WTC11 (cell line): ENCODE data around the gene DNAAF5. TPM values are rescaled to one million over a fixed set of nuclear protein-coding genes. Genes with fewer than 3 reads are reported as not detected.
"Not testable (repeated sequence)": the region's sequence is repeated elsewhere in the genome, so short reads cannot be mapped to it uniquely, and the experiment has no call there.

Source experiments
- ATAC-seq: fragments of 200-7000 bp; cut with Tn5 transposase; 2 replicates; pipeline ENCODE4 v1.10.0; 2021; ENCODE audit warnings: mild to moderate bottlenecking, moderate library complexity
- CTCF ChIA-PET: fragments of 300-600 bp; sonication (Branson Sonifier 250); formaldehyde crosslinking; loops from one replicate; lab custom pipeline; 2021; ENCODE audit warnings: antibody characterized with exemption; lab: Charles Lee
- POLR2A ChIA-PET: fragments of 350-600 bp; sonication (Branson Sonifier 250); formaldehyde crosslinking; loops from one replicate; lab custom pipeline; 2021; ENCODE audit warnings: antibody characterized with exemption; lab: Charles Lee
- DNase-seq: peaks from one replicate; pipeline ENCODE4 v3.0.0; 2021; ENCODE audit warnings: low spot score
- H3K27ac Mint-ChIP-seq: 2 replicates; pipeline ENCODE4 v1.8.0; 2021; ENCODE audit warnings: mixed read lengths
- H3K27me3 Mint-ChIP-seq: 2 replicates; pipeline ENCODE4 v1.8.0; 2021; ENCODE audit warnings: low read depth, mild to moderate bottlenecking, moderate library complexity, mixed read lengths
- H3K36me3 Mint-ChIP-seq: 2 replicates; pipeline ENCODE4 v1.8.0; 2021; ENCODE audit warnings: mixed read lengths
- H3K4me1 Mint-ChIP-seq: 2 replicates; pipeline ENCODE4 v1.8.0; 2022; ENCODE audit warnings: mixed read lengths
- H3K4me3 Mint-ChIP-seq: 2 replicates; pipeline ENCODE4 v1.8.0; 2021; ENCODE audit warnings: mild to moderate bottlenecking, moderate library complexity, mixed read lengths
- H3K9me3 Mint-ChIP-seq: 2 replicates; pipeline ENCODE4 v1.8.0; 2021; ENCODE audit warnings: mixed read lengths
- ATF1 ChIP-seq: sonication (generic); formaldehyde crosslinking; IDR thresholded peaks from 2 replicates; pipeline ENCODE4 v1.8.1; 2023; ENCODE audit warnings: mild to moderate bottlenecking, moderate library complexity, missing genetic modification reagents
- CREB1 ChIP-seq: sonication (generic); formaldehyde crosslinking; IDR thresholded peaks from 2 replicates; pipeline ENCODE4 v1.8.0; 2023; ENCODE audit warnings: mild to moderate bottlenecking, missing genetic modification reagents
- EMX1 ChIP-seq: fragments of 250-450 bp; sonication (Bioruptor Pico); IDR thresholded peaks from 2 replicates; pipeline ENCODE4 v1.8.0; 2021; ENCODE audit warnings: mild to moderate bottlenecking
- ETV6 ChIP-seq: sonication (generic); formaldehyde crosslinking; IDR thresholded peaks from 2 replicates; pipeline ENCODE4 v1.8.1; 2022; ENCODE audit warnings: mild to moderate bottlenecking, missing genetic modification reagents
- FOXP1 ChIP-seq: sonication (generic); formaldehyde crosslinking; IDR thresholded peaks from 2 replicates; pipeline ENCODE4 v1.8.0; 2022; ENCODE audit warnings: missing genetic modification reagents, mild to moderate bottlenecking, moderate library complexity, borderline replicate concordance
- GRHL2 ChIP-seq: fragments of 250-450 bp; sonication (Bioruptor Pico); IDR thresholded peaks from 2 replicates; pipeline ENCODE4 v1.8.0; 2022; ENCODE audit warnings: mild to moderate bottlenecking, moderate library complexity; ENCODE audit not compliant: insufficient replicate concordance, severe bottlenecking
- KAT7 ChIP-seq: sonication (generic); formaldehyde crosslinking; IDR thresholded peaks from 2 replicates; pipeline ENCODE4 v1.8.1; 2023; ENCODE audit warnings: missing genetic modification reagents, mild to moderate bottlenecking, borderline replicate concordance
- MLX ChIP-seq: sonication (generic); formaldehyde crosslinking; IDR thresholded peaks from 2 replicates; pipeline ENCODE4 v1.8.1; 2023; ENCODE audit warnings: mild to moderate bottlenecking, missing genetic modification reagents, moderate library complexity
- RELA ChIP-seq: sonication (generic); formaldehyde crosslinking; IDR thresholded peaks from 2 replicates; pipeline ENCODE4 v1.8.1; 2022; ENCODE audit warnings: missing genetic modification reagents, mild to moderate bottlenecking, borderline replicate concordance
- SOX15 ChIP-seq: fragments of 250-450 bp; sonication (Bioruptor Pico); IDR thresholded peaks from 2 replicates; pipeline ENCODE4 v1.9.0; 2021; ENCODE audit warnings: mild to moderate bottlenecking
- TEAD1 ChIP-seq: sonication (generic); formaldehyde crosslinking; IDR thresholded peaks from 2 replicates; pipeline ENCODE4 v1.8.0; 2022; ENCODE audit warnings: mild to moderate bottlenecking, missing genetic modification reagents
- TP53 ChIP-seq: sonication (generic); formaldehyde crosslinking; IDR thresholded peaks from 2 replicates; pipeline ENCODE4 v1.8.1; 2023; ENCODE audit warnings: mild to moderate bottlenecking, missing genetic modification reagents
- USF2 ChIP-seq: sonication (generic); formaldehyde crosslinking; IDR thresholded peaks from 2 replicates; pipeline ENCODE4 v1.8.1; 2023; ENCODE audit warnings: mild to moderate bottlenecking, missing genetic modification reagents, moderate library complexity
- ZBTB21 ChIP-seq: sonication (generic); formaldehyde crosslinking; IDR thresholded peaks from 2 replicates; pipeline ENCODE4 v1.8.1; 2023; ENCODE audit warnings: mild to moderate bottlenecking, missing genetic modification reagents, borderline replicate concordance
- ZNF121 ChIP-seq: sonication (generic); formaldehyde crosslinking; IDR thresholded peaks from 2 replicates; pipeline ENCODE4 v1.8.0; 2023; ENCODE audit warnings: missing genetic modification reagents
- ZNF232 ChIP-seq: sonication (generic); formaldehyde crosslinking; IDR thresholded peaks from 2 replicates; pipeline ENCODE4 v1.8.0; 2022; ENCODE audit warnings: mild to moderate bottlenecking, missing genetic modification reagents
- ZNF423 ChIP-seq: fragments of 250-450 bp; sonication (Bioruptor Pico); IDR thresholded peaks from 2 replicates; pipeline ENCODE4 v2.1.2; 2022; ENCODE audit warnings: mild to moderate bottlenecking, moderate library complexity
- ZSCAN18 ChIP-seq: fragments of 250-450 bp; sonication (Bioruptor Pico); IDR thresholded peaks from 2 replicates; pipeline ENCODE4 v2.1.2; 2022; ENCODE audit warnings: mild to moderate bottlenecking, moderate library complexity
- total RNA-seq: library from RNA; stranded (reverse); gene quantifications from 3 replicates; pipeline ENCODE4 v1.2.3, GENCODE V29; 2021
- TF ChIP-seq, protein P1 (sequence below): sonication (generic); formaldehyde crosslinking; IDR thresholded peaks from 2 replicates; pipeline ENCODE4 v1.8.0; 2022; ENCODE audit warnings: mild to moderate bottlenecking, missing genetic modification reagents
- TF ChIP-seq, protein P2 (sequence below): sonication (generic); formaldehyde crosslinking; IDR thresholded peaks from 2 replicates; pipeline ENCODE4 v1.8.0; 2023; ENCODE audit warnings: mild to moderate bottlenecking, missing genetic modification reagents
- TF ChIP-seq, protein P3 (sequence below): sonication (generic); formaldehyde crosslinking; IDR thresholded peaks from 2 replicates; pipeline ENCODE4 v1.8.1; 2023; ENCODE audit warnings: mild to moderate bottlenecking, moderate library complexity, missing genetic modification reagents

DNAAF5 gene
- total RNA-seq, 1 experiment from 2014 or later, result 62.2 TPM

DNA sequence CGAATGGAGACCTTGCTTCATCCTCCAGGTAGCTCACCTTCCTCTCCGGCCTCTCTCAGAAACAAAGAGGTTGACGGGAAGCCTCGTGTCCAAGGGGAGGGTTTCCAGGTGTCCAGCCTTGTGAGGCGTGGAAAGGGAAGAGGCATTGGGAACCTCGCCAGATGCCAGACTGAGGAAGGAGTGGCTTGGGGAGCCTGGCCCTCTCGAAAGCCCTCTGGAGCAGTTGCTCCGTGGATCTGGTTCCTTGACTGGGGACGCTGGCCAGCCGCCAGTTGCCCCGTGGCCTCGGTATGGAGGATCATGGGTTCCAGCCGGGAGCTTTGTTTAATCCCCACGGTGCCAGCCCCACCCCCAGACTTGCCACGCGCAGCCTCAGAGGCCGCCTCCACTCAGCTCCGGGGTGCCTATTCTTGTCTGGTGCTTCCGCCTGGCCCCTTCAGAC is 75.5 kb downstream of the DNAAF5 start (continued):
- TF ChIP-seq, protein P1, sequence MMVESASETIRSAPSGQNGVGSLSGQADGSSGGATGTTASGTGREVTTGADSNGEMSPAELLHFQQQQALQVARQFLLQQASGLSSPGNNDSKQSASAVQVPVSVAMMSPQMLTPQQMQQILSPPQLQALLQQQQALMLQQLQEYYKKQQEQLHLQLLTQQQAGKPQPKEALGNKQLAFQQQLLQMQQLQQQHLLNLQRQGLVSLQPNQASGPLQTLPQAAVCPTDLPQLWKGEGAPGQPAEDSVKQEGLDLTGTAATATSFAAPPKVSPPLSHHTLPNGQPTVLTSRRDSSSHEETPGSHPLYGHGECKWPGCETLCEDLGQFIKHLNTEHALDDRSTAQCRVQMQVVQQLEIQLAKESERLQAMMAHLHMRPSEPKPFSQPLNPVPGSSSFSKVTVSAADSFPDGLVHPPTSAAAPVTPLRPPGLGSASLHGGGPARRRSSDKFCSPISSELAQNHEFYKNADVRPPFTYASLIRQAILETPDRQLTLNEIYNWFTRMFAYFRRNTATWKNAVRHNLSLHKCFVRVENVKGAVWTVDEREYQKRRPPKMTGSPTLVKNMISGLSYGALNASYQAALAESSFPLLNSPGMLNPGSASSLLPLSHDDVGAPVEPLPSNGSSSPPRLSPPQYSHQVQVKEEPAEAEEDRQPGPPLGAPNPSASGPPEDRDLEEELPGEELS (CRISPR knock-in tag), result no peak
- TF ChIP-seq, protein P2, sequence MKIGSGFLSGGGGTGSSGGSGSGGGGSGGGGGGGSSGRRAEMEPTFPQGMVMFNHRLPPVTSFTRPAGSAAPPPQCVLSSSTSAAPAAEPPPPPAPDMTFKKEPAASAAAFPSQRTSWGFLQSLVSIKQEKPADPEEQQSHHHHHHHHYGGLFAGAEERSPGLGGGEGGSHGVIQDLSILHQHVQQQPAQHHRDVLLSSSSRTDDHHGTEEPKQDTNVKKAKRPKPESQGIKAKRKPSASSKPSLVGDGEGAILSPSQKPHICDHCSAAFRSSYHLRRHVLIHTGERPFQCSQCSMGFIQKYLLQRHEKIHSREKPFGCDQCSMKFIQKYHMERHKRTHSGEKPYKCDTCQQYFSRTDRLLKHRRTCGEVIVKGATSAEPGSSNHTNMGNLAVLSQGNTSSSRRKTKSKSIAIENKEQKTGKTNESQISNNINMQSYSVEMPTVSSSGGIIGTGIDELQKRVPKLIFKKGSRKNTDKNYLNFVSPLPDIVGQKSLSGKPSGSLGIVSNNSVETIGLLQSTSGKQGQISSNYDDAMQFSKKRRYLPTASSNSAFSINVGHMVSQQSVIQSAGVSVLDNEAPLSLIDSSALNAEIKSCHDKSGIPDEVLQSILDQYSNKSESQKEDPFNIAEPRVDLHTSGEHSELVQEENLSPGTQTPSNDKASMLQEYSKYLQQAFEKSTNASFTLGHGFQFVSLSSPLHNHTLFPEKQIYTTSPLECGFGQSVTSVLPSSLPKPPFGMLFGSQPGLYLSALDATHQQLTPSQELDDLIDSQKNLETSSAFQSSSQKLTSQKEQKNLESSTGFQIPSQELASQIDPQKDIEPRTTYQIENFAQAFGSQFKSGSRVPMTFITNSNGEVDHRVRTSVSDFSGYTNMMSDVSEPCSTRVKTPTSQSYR, result no peak

DNA sequence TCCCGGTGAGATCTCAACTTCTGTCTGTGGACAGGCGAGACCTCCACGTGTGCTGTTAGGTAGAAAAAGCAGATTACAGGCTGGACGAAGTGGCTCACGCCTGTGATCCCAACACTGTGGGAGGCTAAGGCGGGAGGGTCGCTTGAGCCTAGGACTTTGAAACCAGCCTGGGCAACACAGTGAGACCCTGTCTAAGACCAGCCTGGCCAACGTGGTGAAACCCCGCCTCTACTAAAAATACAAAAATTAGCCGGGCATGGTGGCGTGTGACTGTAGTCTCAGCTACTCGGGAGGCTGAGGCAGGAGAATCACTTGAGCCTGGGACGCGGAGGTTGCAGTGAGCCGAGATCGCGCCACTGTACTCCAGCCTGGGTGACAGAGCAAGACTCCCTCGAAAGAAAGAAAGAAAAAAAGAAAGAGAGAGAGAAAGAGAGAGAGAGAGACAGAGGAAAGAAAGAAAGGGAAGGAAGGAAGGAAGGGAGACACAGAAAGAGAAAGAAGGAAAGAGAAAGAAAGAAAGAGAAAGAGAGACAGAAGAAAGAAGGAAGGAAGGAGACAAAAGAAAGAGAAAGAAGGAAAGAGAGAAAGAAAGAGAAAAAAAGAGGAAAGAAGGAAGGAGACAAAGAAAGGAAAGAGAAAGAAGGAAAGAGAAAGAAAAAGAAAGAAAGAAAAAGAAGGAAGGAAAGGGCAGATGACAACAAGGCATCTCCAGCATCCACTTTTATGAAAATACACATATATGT is 76.2 kb downstream of the DNAAF5 start:
- no peaks in the 10 kb centered on the region; the same call in 1 of the 2 replicates for H3K27me3 Mint-ChIP-seq
- H3K4me3 Mint-ChIP-seq, result no peak overlapping the region
- H3K27ac Mint-ChIP-seq, result no peak overlapping the region
- ChIA-PET CTCF (interaction anchor here (1.8 kb wide), 1 partner anchor 16 kb away, joined by 8 read pairs; no protein-coding TSS in a partner anchor), POLR2A (no interaction called here)
- DNase-seq (no peak), ATAC-seq (no peak)
- TF ChIP-seq ZBTB21 (CRISPR knock-in tag) (no peak), ZNF121 (peak; percentile 85)
- H3K4me1 Mint-ChIP-seq, result no peaks in the 10 kb centered on the region
- peaks cover 5% of the 10 kb centered on the region for H3K36me3 Mint-ChIP-seq
- H3K9me3 Mint-ChIP-seq, result peaks cover 19% of the 10 kb centered on the region

DNA sequence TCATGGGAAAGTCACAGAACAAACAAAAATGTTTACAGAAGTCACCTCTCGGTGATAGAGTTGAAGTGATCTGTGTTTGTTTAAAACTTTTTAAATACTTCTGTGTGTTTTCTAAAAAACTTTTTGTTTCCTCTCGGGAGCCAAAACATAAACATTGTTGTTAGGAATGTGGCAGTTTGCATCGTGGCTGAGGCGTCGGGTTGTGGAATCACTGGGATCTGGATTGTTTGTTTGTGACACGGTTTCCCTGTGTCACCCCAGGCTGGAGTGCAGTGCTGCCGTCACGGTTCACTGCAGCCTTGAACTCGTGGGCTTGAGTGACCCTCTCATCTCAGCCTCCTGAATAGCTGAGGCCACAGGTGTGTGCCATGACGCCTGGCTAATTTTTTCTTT is 76.7 kb downstream of the DNAAF5 start:
- ChIA-PET CTCF (interaction anchor here (1.8 kb wide), 1 partner anchor 16 kb away, joined by 8 read pairs; no protein-coding TSS in a partner anchor), POLR2A (no interaction called here)
- Mint-ChIP-seq H3K4me1 (no peaks in the 10 kb centered on the region), H3K9me3 (peaks cover 25% of the 10 kb centered on the region), H3K27me3 (no peaks in the 10 kb centered on the region; the same call in 1 of the 2 replicates), H3K36me3 (peaks cover 10% of the 10 kb centered on the region), H3K4me3 (no peak overlapping the region), H3K27ac (no peak overlapping the region)
- no peak for DNase-seq
- TF ChIP-seq TEAD1 (CRISPR knock-in tag), result no peak
- TF ChIP-seq USF2 (CRISPR knock-in tag), result no peak
- no peak for TF ChIP-seq RELA
- no peak for TF ChIP-seq FOXP1 (CRISPR knock-in tag)
- TF ChIP-seq GRHL2 (CRISPR knock-in tag), result no peak
- no peak for TF ChIP-seq ZSCAN18 (CRISPR knock-in tag)
- TF ChIP-seq ATF1 (CRISPR knock-in tag), result no peak
- TF ChIP-seq EMX1, result no peak
- no peak for TF ChIP-seq TP53 (CRISPR knock-in tag)
- TF ChIP-seq, protein P3, sequence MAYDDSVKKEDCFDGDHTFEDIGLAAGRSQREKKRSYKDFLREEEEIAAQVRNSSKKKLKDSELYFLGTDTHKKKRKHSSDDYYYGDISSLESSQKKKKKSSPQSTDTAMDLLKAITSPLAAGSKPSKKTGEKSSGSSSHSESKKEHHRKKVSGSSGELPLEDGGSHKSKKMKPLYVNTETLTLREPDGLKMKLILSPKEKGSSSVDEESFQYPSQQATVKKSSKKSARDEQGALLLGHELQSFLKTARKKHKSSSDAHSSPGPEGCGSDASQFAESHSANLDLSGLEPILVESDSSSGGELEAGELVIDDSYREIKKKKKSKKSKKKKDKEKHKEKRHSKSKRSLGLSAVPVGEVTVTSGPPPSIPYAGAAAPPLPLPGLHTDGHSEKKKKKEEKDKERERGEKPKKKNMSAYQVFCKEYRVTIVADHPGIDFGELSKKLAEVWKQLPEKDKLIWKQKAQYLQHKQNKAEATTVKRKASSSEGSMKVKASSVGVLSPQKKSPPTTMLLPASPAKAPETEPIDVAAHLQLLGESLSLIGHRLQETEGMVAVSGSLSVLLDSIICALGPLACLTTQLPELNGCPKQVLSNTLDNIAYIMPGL (CRISPR knock-in tag), result no peak
- TF ChIP-seq KAT7 (CRISPR knock-in tag), result no peak
- TF ChIP-seq ZNF423 (CRISPR knock-in tag), result no peak
- TF ChIP-seq ETV6, result no peak
- TF ChIP-seq CREB1 (CRISPR knock-in tag), result no peak
- no peak for TF ChIP-seq ZNF232 (CRISPR knock-in tag)
- TF ChIP-seq MLX (CRISPR knock-in tag), result no peak
- no peak for TF ChIP-seq SOX15 (CRISPR knock-in tag)
- no peak for ATAC-seq

GRCh38 chr7:803796-804195 is 77.3 kb downstream of the DNAAF5 start:
- CTCF ChIA-PET, H3K4me3 Mint-ChIP-seq, POLR2A ChIA-PET, H3K27me3 Mint-ChIP-seq, DNase-seq, H3K4me1 Mint-ChIP-seq, ATAC-seq, H3K27ac Mint-ChIP-seq: not testable (repeated sequence)
- Mint-ChIP-seq H3K9me3 (peaks cover 28% of the 10 kb centered on the region), H3K36me3 (peaks cover 12% of the 10 kb centered on the region)
